Gastrocnemius medialis (tissue), 4 donors: Measurements from ENCODE around the gene B4GALT2. TPM values are rescaled to one million over a fixed set of nuclear protein-coding genes. Genes with fewer than 3 reads are reported as not detected.

Source experiments
- ATAC-seq, 2 donors: fragments of 150-250 bp; one replicate each; pipeline ENCODE4 v1.9.1; 2016
- DNase-seq, 2 donors: peaks; one replicate each; pipeline ENCODE4 v3.0.0-alpha.2; 2019
- H3K27ac ChIP-seq, 4 donors: fragments of 200-600 bp; sonication (generic); 1 replicate in 1 of 4; 2 replicates in 3 of 4; pipeline ENCODE4 v1.5.1; 2016 to 2018; ENCODE audit warnings: mild to moderate bottlenecking in 2 of 4, moderate library complexity in 1 of 4
- H3K27me3 ChIP-seq, 3 donors: fragments of 200-600 bp; sonication (generic) in 2 of 3; 1 replicate in 1 of 3; 2 replicates in 2 of 3; pipeline versions ENCODE4 v1.5.1 to v1.6.0; 2016 to 2019; ENCODE audit warnings: mild to moderate bottlenecking in 1 of 3, moderate library complexity in 1 of 3
- H3K36me3 ChIP-seq, 2 donors: fragments of 200-600 bp; sonication (generic) in 1 of 2; one replicate each; pipeline ENCODE4 v1.5.1; 2017 to 2018
- H3K4me1 ChIP-seq, 2 donors: fragments of 200-600 bp; sonication (generic) in 1 of 2; one replicate each; pipeline ENCODE4 v1.5.1; 2016 to 2017; ENCODE audit warnings: mild to moderate bottlenecking in 2 of 2
- H3K4me3 ChIP-seq, 4 donors: fragments of 200-600 bp; sonication (generic) in 3 of 4; 1 replicate in 1 of 4; 2 replicates in 3 of 4; pipeline ENCODE4 v1.5.1; 2016 to 2019; ENCODE audit warnings: mild to moderate bottlenecking in 2 of 4
- H3K9me3 ChIP-seq, 3 donors: fragments of 200-600 bp; sonication (generic) in 2 of 3; 1 replicate in 1 of 3; 2 replicates in 2 of 3; pipeline ENCODE4 v1.5.1; 2016 to 2019
- CTCF ChIP-seq, 5 experiments: fragments of 450-650 bp in 3 of 5; fragments of 200-600 bp in 2 of 5; sonication (generic) in 2 of 5; IDR thresholded peaks in 4 of 5; conservative IDR thresholded peaks in 1 of 5; 1 replicate in 4 of 5; 2 replicates in 1 of 5; pipeline ENCODE4 v1.5.1; 2016 to 2019; ENCODE audit warnings: antibody characterized with exemption in 5 of 5, mild to moderate bottlenecking in 3 of 5, moderate library complexity in 3 of 5
- POLR2A ChIP-seq, 2 donors: fragments of 450-650 bp; IDR thresholded peaks; one replicate each; pipeline ENCODE4 v1.6.1; 2017; ENCODE audit warnings: antibody characterized with exemption in 2 of 2, mild to moderate bottlenecking in 2 of 2, moderate library complexity in 2 of 2
- in situ Hi-C, 4 donors: fragments of 200-750 bp; cut with MboI; loops; one replicate each; pipeline versions ENCODE4 v1.15.0 to v1.8.0; 2017; ENCODE audit warnings: low sequenced_read_pairs in 4 of 4
- intact Hi-C: fragments of 100-400 bp; cut with DNase I; formaldehyde crosslinking; loops from one replicate; pipeline ENCODE4 v1.15.1; 2023; ENCODE audit warnings: low total_unique reads
- total RNA-seq, 4 donors: library from RNA; depleted of rRNA; stranded (reverse); fragments of >200 nt; gene quantifications; one replicate each; pipeline versions ENCODE4 v1.1.0 to v1.2.3, GENCODE V29; 2016

Gene B4GALT2
- total RNA-seq, 4 donors from 2014 or later, result 63.5 to 97.8 (median 72.1) TPM

- in situ Hi-C loops, result no loop called here
- Histone ChIP-seq H3K27me3 (no peaks in the 10 kb centered on the region), H3K27ac (no peak overlapping the region), H3K4me3 (no peak overlapping the region), H3K4me1 (peaks cover 8 to 17% of the 10 kb centered on the region in 2 donors), H3K9me3 (no peaks in the 10 kb centered on the region), H3K36me3 (peaks cover 0 to 19% of the 10 kb centered on the region in 2 donors)
- intact Hi-C loops, result no loop called here
- DNase-seq, result no peak
- no peak for ATAC-seq
- TF ChIP-seq POLR2A (IDR thresholded peaks at IDR 0.05) (no peak), CTCF (IDR thresholded peaks at IDR 0.05 in 4 of 5, conservative IDR thresholded peaks at IDR 0.05 in 1 of 5) (no peak)
Observed at GRCh38 chr1:43982241-43982640, 3.2 kb downstream of the B4GALT2 start.

DNA sequence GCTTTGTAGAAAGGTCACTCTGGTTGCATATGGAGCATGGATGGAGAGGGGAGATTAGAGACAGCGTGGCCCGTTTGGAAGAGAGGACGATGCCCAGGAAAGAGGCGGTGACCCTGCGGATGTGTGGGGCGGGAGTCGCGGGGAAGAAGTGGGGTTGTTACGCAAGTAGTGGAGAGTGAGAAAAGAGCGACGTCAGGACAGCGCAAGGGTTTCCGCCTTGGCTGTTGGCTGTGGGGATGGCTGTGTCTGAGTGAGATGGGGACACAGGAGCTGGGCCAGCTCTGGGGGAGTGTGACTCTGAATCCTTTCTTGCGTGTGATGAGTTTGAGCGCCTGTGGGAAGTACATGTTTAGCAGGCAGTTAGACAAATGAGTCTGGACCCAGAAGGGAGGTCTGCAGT is 3.8 kb downstream of the B4GALT2 start:
- Histone ChIP-seq H3K4me1 (peaks cover 8 to 17% of the 10 kb centered on the region in 2 donors), H3K27ac (no peak overlapping the region), H3K4me3 (no peak overlapping the region), H3K36me3 (peaks cover 0 to 18% of the 10 kb centered on the region in 2 donors), H3K27me3 (no peaks in the 10 kb centered on the region), H3K9me3 (no peaks in the 10 kb centered on the region)
- TF ChIP-seq POLR2A (IDR thresholded peaks at IDR 0.05) (no peak), CTCF (IDR thresholded peaks at IDR 0.05 in 4 of 5, conservative IDR thresholded peaks at IDR 0.05 in 1 of 5) (no peak)
- DNase-seq, result no peak
- no peak for ATAC-seq
- intact Hi-C loops (no loop called here), in situ Hi-C loops (no loop called here)

GRCh38 chr1:43983253-43983899 is 4.4 kb downstream of the B4GALT2 start:
- Histone ChIP-seq H3K36me3 (peaks cover 0 to 12% of the 10 kb centered on the region in 2 donors), H3K27me3 (no peaks in the 10 kb centered on the region), H3K27ac (no peak overlapping the region), H3K4me1 (peaks cover 8 to 14% of the 10 kb centered on the region in 2 donors), H3K9me3 (no peaks in the 10 kb centered on the region), H3K4me3 (no peak overlapping the region)
- no peak for ATAC-seq
- intact Hi-C loops, result no loop called here
- no peak for DNase-seq
- in situ Hi-C loops, result no loop called here
- TF ChIP-seq CTCF (IDR thresholded peaks at IDR 0.05 in 4 of 5, conservative IDR thresholded peaks at IDR 0.05 in 1 of 5) (no peak), POLR2A (IDR thresholded peaks at IDR 0.05) (no peak)

DNA sequence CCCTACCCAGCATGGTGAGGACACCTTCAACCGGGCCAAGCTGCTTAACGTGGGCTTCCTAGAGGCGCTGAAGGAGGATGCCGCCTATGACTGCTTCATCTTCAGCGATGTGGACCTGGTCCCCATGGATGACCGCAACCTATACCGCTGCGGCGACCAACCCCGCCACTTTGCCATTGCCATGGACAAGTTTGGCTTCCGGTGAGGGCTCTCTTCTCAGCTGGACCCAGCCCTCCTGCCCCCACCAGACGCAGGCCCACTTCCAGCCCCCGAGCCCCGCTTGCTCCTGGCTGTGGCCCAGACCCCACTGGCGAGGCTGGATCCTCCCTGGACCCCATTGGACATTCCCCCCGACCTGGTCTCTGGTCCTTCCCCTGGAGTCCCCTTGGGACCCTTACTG is 5.8 kb downstream of the B4GALT2 start:
- Histone ChIP-seq H3K27me3 (no peaks in the 10 kb centered on the region), H3K27ac (no peak overlapping the region), H3K9me3 (no peaks in the 10 kb centered on the region), H3K4me1 (peaks cover 6 to 7% of the 10 kb centered on the region in 2 donors), H3K36me3 (peaks cover 0 to 12% of the 10 kb centered on the region in 2 donors), H3K4me3 (no peak overlapping the region)
- no peak for DNase-seq
- in situ Hi-C loops (no loop called here), intact Hi-C loops (no loop called here)
- ATAC-seq, result no peak
- no peak for TF ChIP-seq CTCF (IDR thresholded peaks at IDR 0.05 in 4 of 5, conservative IDR thresholded peaks at IDR 0.05 in 1 of 5)
- no peak for TF ChIP-seq POLR2A (IDR thresholded peaks at IDR 0.05)
